EL (cell line): ENCODE results near the gene NAV1.
A peak's percentile ranks its signal among the peaks of the same experiment; 100 is the strongest.
"Not testable (repeated sequence)": the region's sequence is repeated elsewhere in the genome, so short reads cannot be mapped to it uniquely, and the experiment has no call there.

Source experiments
- DNase-seq: peaks from one replicate; pipeline ENCODE4 v3.0.0-alpha.2; 2016

Gene NAV1, protein sequence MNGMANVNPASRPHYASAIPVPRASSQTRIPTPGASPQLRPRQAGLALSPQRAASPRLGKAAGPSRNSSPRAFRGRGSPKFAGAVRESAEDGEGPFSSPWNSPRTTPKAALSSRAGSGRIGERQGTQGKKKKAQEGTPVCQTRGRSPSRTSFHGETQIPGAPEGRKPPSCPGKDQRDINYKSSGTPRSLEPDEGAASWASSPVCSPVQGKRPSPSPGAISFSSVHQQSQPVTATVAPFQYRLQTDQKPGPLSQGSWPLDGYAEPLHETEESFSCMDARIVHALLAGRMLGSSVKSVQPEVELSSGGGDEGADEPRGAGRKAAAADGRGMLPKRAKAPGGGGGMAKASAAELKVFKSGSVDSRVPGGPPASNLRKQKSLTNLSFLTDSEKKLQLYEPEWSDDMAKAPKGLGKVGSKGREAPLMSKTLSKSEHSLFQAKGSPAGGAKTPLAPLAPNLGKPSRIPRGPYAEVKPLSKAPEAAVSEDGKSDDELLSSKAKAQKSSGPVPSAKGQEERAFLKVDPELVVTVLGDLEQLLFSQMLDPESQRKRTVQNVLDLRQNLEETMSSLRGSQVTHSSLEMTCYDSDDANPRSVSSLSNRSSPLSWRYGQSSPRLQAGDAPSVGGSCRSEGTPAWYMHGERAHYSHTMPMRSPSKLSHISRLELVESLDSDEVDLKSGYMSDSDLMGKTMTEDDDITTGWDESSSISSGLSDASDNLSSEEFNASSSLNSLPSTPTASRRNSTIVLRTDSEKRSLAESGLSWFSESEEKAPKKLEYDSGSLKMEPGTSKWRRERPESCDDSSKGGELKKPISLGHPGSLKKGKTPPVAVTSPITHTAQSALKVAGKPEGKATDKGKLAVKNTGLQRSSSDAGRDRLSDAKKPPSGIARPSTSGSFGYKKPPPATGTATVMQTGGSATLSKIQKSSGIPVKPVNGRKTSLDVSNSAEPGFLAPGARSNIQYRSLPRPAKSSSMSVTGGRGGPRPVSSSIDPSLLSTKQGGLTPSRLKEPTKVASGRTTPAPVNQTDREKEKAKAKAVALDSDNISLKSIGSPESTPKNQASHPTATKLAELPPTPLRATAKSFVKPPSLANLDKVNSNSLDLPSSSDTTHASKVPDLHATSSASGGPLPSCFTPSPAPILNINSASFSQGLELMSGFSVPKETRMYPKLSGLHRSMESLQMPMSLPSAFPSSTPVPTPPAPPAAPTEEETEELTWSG (N-terminal part only)

DNA sequence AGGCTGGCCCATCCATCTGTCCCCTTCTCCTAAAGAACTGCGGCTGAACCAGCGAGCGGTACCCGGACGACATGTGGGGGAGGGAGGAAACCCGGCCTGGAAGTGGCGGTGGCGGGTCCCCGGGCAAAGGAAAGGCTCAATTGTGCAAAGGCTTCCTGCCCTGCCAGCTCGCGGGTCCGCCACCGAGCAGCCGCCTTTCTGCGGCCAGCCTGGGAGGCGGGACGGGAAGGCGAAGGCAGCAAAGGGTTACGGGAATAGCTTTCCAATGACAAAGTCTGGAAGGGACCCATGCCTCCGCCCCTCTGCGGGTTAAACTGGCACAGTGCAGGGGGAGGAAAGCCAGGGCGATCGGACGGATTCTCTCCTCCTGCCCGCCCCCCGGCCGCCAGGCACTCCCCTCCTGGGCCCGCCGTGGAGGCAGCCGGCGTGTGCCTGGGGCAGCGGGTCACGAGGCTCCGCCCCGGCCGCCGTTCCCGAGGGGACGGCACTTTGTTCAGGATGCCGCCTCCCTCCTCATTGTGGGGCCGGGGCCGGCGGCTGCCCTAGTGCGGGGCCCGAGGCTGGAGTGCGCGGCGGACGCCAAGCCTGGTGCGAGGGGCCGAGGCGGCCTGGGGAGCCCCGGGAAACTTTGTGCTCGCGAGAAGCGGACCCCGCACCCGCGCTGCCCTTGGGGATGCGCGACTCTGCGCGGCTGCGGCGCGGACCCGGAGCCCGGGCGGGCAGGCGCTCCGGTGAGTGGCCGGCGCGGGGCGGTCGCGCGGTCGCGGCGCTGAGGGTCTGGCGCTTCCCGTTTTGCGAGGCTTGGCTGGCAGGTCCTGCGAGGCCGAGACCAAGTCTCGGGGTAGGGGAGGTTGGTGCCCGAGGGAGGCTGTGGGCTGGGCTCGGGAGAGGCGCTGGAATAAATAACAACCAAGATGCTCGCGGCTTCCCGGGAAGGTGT is at the start of gene NAV1:
TSS of gene NAV1 (plus strand) at position 516 of the 940 bp plus-strand sequence. CDS start 83,758 bp downstream, outside the sequence.
- DNase-seq = peak; percentile 97

DNA sequence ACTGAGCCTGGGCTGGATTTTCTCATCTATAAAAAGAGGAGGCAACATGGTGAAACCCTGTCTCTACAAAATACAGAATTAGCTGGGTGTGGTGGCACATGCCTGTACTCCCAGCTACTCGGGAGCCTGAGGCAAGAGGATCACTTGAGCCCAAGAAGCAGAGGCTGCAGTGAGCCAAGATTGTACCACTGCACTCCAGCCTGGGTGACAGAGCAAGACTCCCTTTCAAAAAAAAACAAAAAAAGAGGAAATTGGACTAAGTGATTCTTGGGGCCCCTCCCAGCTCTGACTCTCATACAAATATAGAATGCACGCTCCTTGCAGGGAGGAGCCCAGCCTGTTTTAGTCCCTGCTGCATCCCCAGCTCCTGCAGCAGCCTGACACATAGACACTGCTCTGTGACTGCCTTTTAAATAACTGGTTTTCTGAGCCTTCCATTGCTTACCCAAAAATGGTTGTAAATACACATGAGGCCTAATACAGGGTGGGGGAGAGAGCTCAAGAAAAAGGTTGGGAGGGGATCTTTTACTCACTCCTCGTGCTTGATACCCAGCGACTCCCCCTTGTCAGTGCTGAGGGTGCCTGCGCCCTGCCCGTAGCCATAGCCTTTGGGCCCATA is 49.2 kb upstream of the NAV1 start:
- DNase-seq = no peak

DNA sequence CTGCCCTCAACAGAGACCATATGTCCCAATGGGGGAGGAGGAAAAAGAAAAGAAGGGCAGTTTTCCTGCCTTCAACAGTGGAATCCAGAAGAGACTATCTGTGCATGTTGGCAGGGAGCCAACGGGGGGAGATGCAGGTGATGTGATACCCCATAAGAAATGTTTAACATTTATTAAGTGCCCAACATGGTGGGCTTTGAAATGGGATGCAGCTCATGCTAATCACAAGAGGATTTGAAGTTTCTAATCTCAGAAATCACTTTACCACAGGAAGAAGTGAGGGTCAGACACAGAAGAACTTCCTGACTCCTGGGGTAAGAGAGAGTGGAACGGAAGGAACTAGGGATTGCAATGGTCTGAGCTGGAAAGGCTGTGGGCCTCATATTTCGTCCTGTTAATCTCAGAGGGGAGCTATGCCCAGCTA is 48.2 kb upstream of the NAV1 start:
- peak; percentile 58 for DNase-seq

DNA sequence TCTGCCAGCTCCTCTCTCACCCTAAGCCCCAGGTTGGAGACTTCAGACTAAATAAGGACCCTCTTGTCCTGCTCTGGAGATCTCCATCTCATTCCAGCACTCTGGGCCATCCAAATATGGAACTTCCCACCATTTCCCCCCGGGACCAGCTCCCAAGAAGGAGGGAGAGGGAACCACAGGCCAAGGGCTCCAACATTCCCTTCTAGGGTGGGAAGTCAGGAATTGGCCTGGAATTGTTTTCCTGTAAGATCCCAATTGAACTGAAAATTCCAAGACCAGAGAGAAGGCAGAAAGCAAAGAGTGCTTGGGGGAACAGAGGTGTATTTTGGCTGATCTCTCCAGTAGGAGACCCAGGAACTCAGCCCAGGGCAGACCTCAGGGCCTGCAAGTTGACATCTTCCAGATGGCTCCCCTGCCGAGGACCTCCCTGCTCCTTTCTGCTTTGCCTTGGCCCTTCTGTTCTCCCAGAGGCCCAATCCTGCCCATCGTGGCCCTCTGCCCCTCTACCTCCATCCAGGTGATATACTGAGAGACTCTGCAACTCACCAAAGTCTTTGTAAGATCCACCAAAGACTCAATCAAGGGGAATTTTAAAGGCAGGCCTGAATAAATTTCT is 46.9 kb upstream of the NAV1 start:
- no peak for DNase-seq

DNA sequence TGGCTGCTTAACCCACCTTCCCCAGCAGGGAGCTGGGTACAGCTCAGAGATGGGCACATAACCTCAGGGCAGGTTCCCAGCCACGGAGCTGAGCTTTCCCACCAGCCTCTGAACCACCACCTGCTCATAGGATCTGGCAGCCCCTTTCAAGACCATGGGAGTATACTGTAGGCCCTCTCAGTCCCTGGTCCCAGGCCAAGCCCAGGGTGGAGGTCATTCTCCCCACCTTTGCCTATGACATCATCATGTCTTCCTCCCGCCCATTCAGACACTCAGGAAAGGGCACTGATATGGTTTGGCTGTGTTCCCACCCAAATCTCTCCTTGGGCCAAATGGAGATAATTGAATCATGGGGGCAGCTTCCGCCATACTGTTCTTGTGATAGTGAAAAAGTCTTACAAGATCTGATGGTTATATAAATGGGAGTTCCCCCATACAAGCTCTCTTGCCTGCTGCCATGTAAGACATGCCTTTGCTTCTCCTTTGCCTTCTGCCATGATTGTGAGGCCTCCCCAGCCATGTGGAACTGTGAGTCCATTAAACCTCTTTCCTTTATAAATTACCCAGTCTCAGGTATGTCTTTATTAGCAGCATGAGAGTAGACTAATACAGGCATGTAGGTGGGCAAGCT is 45.8 kb upstream of the NAV1 start:
- not testable (repeated sequence) for DNase-seq

DNA sequence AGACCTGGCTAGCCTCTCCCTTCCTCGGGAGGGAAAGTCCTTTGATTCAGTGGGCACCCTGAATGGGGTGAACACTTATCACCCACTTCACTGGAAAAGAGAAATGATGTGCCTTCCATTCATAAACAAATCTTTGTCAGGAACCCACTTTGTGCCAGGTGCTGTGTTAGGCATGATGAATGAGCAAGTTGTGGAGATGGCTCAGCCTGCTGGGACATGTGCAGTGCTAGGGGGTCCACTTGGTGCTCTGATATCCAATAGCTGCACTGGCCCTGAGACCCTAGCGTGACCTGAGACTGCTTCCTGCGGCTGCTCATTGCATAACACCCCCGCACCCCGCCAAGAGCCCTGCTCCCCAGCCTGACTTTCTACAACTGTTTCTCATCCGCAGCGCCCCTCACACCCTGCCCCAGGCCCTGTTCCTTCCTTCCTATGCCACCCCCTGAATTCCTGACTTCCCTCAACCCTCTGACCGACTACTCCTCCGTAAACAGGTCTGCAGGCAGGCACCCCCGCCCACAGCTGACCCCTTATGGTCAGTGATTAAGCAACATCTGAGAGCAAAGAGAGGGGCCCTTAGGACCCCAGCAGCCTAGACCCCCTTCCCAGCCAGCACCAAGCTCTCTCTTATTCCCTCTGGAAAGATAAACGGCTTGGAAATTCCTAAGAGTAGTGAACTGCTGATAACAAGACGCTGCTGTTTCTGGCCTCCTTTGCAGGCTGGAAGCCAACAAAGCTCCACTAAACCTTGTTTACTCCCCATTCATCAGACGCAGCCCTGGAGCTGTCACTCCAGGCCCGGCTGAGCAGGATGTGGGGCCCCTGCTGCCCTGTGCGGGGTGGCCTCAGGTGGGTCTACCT is 44.9 kb upstream of the NAV1 start:
- no peak for DNase-seq

DNA sequence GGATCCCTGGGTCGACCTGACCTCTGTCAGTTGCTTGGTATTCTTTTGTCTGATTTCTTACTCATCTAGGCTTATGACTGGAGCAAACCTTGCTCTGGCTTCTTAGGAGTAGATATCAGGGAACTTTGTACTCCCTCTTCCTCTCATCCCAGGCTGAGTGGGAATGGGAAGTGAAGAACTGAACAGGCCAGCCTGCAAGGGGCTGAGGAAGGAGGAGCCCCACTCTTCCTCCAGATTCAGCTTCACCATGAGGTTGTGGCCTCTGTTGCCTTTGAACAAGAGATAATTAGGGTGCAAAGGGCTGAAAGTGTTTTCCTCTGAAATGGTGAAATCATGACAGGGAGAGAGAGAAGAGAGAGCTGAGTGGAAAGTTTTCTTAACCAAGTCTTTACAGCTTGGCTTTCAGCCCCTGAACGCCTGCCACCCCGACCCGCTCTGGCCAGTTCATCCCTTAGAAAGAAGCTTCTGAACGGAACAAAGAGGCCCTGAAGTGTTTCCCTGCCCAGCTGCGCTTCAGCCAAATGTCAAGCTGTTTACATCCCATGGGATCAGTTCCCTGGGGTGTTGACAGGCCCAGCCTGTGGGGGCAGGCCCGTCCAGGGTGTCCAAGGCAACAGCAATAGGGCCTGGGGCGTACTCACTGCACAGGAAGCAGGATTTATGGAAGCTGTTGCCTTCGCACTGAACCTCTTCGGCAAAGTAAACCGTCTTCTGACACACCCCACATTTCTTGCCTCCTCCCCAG is 43.2 kb upstream of the NAV1 start:
- no peak for DNase-seq

DNA sequence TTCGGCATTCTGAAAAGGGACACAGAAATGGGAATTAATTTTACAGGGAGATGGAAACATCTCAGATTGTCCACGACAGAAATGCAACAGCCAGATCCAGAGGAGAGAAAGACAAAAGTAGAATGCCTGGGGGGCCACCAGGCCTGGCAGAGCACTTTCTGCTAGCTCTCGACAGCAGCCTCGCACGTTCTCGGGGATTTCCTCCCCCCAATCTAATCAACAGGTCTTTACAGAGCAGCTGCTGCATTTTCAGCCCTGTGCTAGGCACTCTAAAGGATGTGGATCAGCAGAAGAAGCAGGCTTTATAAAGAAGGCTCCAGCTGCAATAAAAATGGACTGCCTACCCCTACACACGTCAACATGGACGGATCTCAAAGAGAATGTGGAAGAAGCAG is 42.6 kb upstream of the NAV1 start:
- no peak for DNase-seq

DNA sequence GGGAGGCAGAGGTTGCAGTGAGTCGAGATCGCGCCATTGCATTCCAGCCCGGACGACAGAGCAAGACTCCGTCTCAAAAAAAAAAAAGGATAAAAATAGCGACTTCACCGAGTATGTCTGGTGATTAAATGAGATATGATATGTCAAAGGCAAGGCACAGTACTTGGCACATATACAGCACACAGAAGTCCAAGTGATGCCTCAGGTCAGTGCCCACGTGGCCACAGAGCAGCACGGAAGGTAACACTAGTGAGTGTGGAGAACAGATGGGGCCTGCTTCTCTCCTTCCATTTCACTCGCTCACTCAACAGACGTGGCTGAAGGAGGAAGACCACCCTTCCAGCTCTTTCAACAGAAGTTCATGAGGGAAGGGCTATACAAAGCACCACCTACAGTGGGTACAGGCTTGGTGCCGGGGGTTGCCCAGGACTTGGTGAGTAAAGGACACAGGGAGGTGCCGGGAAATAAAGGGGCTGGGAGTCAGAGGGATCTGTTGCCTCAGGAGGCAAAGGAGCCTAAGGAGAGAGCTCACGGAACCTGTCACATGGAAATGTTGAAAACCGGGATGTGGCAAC is 40.9 kb upstream of the NAV1 start:
- no peak for DNase-seq

DNA sequence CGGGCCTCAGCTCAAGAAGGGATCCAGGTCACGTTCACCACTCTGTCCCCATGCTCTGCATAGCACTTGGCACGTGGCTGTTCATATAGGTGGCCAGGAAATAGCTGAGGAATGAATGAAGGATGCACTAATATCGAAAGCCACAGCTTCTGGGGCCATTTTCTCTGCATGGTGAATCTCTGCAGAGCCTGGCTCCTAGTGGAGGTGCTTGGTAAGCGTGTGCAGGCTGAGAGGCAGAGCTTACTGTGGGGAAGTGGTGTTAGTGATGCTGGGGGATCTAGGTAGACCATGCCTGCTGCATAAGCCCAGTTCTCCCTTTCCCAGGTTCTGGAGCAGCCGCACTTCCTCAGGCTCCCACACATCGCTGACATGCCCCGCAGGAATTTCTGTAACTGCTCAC is 40.3 kb upstream of the NAV1 start:
- no peak for DNase-seq

DNA sequence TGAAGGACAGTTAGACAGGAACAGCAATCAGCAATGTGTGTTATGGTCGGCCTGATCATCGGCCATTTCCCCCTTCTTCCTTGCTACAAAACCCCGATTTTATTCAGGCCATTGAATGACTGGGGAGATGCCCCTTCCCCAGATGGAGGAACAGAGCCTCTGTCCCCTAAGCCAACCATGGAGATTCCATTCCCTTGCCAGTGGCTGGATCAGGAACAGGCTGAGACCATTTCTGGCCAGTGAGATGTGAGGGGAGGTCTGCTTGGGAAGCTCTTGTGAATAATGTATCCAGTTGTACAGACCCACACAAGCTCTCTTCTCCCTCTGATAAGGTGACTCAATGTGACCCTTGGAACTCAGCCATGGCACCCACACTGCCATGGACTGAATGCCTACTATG is 39.7 kb upstream of the NAV1 start:
- DNase-seq = no peak

DNA sequence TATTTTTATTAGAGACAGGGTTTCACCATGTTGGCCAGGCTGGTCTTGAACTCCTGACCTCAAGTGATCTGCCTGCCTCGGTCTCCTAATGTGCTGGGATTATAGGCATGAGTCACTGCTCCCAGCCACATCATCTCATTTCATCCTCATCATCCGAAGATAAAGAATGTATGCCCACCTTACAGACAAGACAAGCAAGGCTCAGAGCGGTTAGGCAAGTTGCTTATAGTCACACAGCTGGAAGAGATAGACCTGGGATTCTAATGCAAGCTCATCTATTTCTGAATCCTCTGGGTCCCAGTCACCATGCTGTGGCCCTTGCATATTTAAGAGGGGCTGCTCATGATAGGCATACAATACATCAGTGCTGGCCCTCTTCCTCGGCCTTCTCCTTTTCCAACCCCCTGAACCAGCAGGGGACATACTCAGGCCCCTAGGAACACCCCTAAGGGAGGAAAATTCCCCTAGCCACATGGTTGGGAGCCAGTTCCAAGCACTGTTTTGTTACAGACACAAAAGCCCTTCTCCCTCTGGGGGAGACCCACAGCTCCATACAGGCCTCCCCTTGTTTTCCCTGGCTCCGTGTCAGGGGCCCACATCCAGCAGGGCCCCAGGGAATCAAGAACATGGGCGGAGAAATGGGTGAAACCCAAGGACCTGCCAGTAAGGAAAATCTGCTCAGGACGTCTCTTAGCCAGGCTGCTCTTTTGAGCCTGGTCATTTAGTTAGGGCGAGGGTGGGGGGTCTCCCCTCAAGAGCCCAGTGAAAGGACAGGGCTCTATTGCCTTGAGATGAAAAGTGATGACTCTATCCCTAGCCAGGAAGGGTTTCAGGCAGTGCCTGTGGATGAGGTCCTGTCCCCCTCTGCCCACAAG is 38.9 kb upstream of the NAV1 start:
- DNase-seq = no peak

DNA sequence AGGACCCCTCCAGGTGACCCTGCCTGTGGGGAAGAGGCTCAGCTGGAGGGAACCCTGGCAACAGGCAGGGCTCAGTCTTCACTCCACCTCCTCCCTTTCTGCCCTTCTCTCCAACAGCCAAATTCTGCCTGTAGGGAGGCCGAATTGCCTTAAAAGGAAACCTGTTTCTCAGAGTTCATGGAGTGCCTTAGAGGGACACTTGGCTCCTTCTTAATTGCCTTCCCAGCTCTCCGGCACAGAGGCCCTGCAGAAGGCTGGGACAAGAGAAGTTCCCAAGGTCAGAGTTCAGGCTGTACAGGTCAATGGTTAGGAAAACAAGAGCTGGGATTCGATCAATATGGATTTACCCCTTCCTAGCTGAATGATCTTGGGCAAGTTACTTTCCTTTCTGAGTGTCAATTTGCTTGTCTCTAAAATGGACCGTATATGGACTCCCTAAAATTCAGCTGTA is 38.2 kb upstream of the NAV1 start:
- DNase-seq = no peak

DNA sequence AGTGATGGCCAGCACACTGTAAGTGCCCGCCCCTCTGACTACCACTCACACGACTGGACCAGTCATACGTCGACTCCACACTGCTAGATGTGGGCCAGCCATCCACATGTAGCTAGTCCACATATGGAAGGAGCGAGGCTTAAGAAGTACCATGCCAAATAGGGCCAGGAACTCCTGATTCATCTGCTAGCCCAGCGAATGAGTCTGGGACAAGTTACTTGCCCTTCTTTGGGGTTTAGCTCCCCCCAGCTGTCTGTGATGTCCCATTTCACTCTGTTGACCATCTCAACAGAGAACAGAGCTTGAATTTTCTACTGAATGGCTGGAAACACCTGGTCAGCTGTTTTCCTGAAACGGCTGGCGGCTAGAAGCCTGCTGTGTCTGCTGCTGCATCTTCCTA is 37.8 kb upstream of the NAV1 start:
- peak; percentile 51 for DNase-seq

DNA sequence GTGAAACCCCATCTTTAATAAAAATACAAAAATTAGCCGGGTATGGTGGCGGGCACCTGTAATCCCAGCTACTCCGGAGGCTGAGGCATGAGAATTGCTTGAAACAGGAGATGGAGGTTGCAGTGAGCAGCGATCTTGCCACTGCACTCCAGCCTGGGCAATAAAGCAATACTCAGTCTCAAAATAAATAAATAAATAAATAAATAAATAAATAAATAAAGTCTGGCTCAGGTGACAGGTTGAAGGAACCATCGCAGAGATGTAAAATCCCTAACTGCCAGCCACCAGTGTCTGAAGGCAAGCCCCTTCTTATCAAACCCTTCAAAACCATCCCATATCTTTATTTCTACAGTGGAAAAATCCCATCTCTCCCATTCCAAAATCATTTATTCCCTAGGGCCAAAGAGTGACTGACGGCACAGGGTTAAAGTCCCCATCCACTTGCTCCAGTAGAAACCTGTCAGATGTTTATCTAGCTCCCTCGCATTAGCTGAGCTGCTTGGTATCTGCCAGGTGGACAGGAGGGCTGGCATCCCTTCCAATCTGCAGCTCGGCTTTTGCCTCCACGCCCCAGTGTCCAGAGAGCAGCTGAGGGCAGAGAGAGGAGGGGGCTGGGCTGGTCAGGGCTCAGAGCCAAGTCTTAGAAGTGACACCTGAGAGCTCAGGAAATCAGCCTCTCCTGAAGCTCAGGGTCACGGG is 37.0 kb upstream of the NAV1 start:
- DNase-seq = no peak

DNA sequence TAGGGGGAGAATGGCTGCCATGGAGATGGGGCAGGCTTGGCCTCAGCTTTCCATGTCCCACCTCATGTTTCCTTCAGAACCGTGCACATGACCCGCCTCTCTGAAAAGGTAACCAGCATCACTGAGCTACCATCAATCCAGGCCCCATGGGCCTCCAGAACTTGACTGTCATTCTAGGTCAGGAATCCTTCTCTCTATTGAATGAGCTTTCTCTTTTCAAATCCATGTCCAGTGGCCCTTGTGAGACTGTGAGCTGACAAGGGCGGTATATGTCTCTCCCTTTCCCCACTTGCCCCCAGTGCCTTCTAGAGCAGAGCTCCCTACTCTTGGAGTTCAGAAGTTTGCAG is 36.4 kb upstream of the NAV1 start:
- DNase-seq = no peak
